GM18861 (cell line): Measurements from ENCODE around the gene JAG1.
A peak's percentile ranks its signal among the peaks of the same experiment; 100 is the strongest.

ENCODE experiments used
- ATAC-seq: cut with Tn5 transposase; IDR thresholded peaks from one replicate; pipeline ENCODE4 v1.9.1; 2021; ENCODE audit not compliant: unreplicated experiment

JAG1 gene

DNA sequence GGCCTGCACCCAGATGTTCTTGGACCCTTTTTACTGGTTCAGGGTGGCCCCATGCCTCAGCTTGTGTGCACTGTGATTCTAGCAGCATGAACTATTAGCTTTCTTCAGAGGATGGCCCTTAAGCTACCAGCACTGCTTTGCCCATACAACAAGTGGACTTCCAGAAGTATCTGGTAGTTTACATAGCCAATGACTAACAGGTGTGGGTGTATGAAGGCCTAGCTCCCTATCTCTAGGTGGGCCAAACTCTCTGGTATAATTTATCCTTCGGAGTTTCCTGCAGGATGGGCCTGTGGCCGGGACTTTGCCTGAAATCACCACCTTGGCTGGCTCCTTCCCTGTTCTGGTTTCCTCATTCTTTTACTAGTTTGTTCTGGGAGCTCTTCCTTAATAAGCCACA lies 26.1 kb upstream of the JAG1 start:
- ATAC-seq, result no peak

DNA sequence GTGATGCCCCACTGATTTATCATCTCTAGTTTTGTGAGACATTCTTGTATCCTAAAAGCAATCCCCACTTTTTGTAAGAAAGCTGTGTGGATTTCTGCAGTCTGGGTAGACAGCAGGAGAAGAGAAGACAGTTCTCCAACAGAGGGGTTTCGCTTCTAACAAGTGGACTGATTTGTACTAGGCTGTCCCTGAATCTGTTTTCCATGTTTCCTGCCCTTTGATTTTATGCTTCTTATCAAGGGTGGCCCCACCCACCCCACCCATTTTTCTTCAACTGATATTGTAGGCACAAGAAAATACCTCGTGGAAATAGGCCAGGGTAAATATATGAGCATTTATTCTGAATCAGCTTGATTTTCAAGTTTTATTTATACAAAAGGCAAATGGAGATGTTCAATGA lies 25.7 kb upstream of the JAG1 start:
- no peak for ATAC-seq

DNA sequence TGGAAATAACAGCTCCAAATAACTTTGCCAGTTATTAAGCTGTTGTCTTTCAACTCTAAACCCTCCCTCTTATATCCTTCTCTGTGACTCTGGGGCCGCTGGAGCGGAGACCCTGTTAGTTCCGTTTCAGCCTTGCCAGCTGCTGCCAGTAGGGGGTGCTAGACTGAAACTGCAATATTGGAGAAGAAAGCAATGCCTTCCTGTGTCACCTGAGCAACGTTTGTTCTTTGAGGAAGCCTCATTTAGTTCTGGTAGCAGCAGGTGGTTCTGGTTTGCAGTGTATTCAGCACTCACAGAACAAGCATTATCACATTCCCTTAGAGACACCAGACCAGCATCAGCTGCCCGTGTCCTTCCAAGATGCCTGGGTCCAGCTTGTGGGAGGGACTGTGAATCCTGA lies 22.9 kb upstream of the JAG1 start:
- ATAC-seq, result no peak

DNA sequence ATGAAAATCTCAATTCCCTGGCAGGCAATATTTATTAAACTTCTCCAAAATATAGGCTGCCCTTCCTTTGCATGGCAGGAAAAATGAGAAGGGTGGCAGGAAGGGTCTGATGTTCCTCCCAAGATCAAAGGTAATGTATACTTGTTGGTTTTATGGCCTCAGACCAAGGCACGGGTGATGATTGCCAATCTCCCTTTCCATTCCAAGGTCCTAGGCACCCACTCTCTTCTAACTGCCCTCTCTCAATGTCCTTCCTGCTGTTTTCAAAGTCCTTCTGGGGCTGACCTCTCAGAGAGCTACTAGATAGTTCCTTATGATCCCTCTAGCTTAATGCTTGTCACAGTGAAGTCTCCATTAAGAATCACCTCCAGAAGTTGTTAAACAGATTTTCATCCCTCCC lies 15.6 kb upstream of the JAG1 start:
- ATAC-seq, result no peak

DNA sequence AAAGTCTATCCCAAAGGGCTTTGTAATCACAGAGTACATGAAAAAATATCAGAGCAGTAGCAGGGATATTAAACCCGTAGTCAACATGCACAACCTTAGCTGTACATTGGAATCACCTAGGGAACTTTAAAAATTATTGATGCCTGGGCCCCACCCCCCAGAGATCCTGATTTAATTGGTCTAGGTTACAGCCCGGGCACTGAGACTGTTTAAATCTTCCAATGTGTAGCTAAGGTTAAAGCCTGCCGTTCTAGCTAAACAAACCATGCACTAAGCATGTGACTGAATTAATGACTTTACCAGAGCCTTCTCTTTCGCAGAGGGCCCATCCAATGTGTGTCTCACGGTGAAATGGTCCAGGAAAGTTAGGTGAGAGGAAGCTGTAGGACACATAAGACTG lies 14.1 kb upstream of the JAG1 start:
- no peak for ATAC-seq

DNA sequence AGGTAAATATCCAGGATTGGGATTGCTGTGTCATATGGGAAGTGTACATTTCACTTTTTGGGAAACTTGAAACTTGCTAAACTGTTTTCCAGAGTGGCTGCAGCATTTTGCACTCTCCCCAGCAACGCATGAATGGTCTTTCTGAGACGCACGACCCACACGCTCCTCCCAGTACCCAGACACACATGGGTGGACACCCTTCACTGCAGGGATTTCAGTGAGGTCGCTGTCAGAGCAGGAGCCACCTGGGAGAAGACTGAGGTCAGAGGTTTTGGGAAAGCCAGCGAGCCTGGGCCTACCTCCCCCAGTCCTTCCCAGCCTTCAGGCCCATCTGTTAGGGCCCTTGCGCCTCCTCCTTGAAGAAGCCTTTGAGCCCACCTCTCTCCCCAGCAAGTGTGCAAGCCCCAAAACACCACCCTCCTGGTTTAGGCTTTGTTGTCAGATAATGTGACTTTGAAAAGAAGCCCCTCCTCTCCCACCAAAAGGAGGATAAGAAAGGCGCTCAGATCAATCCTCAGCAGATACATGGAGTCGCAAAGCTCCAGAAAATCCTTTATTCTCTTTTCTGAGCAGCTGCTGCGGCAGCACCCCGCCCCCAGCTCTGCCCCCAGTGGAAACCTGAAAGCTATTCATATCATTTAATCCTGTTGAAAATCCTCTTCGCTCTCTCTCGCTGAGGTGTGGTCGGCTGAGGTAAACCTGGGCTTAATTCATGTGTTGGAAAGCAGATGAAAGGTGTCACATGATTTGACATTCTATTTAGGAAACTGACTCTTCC lies 12.7 kb upstream of the JAG1 start:
- ATAC-seq, result no peak

GRCh38 chr20:10683537-10683936 lies 9.7 kb upstream of the JAG1 start:
- no peak for ATAC-seq

DNA sequence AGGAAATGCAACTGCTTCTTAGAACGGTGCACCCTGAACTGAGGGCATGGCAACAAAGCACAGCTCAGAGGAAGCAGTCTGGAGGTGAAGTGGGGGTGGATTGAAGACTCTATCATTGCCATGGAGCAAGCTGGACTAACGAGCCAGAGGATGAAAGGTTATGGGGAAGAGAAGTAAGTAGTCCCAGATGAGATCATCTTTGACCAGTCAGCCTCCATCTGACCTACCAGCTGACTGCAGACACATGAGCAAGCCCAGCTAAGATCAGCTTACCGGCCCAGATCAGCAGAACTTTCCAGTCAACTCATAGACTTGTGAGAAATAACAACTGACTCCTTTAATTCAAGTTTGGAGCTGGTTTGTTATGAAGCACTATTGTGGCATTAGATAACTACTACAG lies 9.1 kb upstream of the JAG1 start:
- no peak for ATAC-seq

- no peak for ATAC-seq
These were observed 7.7 kb upstream of the JAG1 start for GRCh38 chr20:10681494-10681893.

DNA sequence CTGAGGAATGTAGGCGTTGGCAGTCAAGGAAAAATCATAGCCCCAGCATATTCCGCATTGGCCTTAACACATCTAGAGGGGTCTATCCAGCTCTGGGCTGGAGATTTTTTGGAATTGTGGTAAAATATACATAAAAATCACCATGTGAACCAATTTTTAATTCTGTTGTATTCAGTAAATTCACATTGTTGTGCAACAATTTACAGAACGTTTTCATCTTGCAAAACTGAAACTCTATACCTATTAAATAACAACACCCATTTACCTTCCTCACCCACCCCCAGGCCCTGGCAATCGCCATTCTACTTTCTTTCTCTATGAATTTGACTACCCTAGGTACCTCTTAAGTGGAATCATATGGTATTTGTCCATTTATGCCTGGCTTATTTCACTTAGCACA lies 6.8 kb upstream of the JAG1 start:
- ATAC-seq, result no peak

DNA sequence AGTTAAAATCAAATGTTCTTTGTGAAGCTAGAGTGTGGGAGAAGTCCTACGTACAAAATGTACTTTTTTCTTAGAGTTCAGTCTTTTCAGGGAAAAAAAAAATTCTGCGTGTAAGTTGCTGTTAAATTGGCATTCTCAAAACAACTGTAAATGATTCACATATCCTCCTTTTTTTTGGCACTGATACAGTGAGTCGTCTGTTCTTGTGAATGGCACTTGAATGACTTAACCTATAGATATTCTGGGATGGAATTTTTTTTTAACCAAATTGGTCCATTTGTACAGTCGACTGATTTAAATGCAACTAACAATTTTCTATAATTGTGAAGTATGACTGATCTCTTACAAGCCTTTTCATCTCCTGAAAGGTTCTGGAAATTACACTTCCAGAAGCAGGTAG lies 5.5 kb upstream of the JAG1 start:
- ATAC-seq, result no peak

DNA sequence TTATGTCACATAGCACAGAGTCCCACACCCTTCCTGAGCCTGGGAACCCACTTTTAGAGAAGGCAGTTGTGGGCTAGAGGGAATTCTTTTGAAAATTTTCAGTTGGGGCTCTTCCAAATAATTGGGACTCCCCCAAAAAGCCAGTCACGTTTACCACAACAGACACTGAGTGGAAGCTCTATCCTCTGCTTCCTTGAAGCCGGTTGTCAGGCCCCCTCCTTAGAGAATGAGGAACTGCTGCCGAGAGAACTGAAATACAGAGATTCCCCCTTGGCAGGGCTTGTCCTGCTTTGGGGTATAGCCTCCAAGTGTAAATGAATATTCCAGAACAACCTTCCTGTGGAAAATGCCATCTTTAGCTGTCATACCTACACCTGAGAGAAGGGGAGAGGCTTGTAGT lies 2.7 kb upstream of the JAG1 start:
- ATAC-seq, result no peak

DNA sequence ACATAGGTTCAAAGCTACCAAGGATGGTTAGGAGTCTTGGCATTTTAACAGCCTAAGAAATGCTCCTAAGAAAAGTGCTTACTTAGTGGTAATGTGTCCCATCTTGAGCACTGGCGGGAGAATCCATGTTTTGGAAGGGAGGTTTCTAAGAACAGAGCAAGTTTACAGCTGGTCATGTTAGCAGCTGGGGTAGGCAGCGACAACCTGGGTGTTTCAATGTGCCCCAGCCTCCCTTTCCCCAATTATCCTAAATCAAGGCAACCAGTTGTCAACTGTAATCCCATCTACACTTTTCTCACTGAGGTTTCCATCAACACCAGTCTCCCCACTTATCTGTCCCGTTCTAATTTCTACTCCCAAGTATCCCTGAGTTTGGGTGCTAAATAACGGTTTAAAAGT lies 1.6 kb upstream of the JAG1 start:
- ATAC-seq, result no peak

- peak; percentile 34 for ATAC-seq
These were observed 1.1 kb upstream of the JAG1 start for GRCh38 chr20:10674684-10675449.

GRCh38 chr20:10673176-10673841 lies 490 bp downstream of the JAG1 start:
- ATAC-seq, result no peak

- ATAC-seq, result no peak
These were observed 1.1 kb downstream of the JAG1 start for GRCh38 chr20:10672624-10673127.

GRCh38 chr20:10671919-10672623 lies 1.7 kb downstream of the JAG1 start:
- ATAC-seq, result no peak

DNA sequence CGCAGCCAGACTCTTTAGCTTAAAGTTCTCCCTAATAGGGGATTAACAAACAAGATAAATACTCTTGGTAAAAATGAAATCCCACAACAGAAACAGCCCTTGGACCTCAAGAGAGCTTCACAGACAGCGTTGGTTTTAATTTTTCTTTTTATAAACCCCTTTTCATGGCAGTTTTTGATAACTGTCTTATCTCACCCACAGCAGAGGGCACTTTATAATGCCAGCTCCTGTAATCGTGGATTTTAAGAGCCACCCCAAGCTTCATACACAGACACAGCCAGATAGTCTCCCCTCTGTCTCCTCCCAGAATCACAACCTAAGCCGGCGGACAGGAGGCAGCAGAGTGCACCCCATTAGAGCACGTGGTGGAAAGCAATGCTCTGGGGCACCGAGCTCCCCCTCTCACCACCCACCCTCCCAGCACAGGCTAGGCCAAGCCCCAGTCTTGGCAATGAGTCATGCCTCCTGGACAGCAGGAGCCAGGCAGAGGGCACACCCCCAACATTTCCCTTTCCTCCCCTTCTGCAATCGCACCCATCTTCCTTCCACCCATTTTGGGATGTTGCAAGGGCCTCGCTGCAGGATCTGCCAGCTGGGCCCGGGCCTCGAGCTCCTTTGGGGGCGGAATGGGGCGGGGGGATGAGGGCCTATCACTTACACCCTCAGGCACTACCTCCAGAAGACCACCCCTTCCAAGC lies 2.4 kb downstream of the JAG1 start:
- ATAC-seq, result peak; percentile 37

- ATAC-seq, result peak; percentile 18
These were observed 3.1 kb downstream of the JAG1 start for GRCh38 chr20:10670501-10671220.

GRCh38 chr20:10669843-10670446 lies 3.9 kb downstream of the JAG1 start:
- no peak for ATAC-seq
